Thyroid gland (tissue), 4 donors: ENCODE data around the gene JUNB.

Source experiments
- POLR2A ChIP-seq, 2 donors: fragments of 450-650 bp; IDR thresholded peaks; one replicate each; pipeline ENCODE4 v1.6.1; 2017; ENCODE audit warnings: antibody characterized with exemption in 2 of 2, mild to moderate bottlenecking in 2 of 2, moderate library complexity in 1 of 2
- TF ChIP-seq, protein P1 (sequence below), 6 experiments: fragments of 200-600 bp in 3 of 6; fragments of 450-650 bp in 3 of 6; sonication (generic) in 3 of 6; IDR thresholded peaks; one replicate each; pipeline ENCODE4 v1.5.1; 2016 to 2019; ENCODE audit warnings: antibody characterized with exemption in 6 of 6, mild to moderate bottlenecking in 2 of 6, inconsistent platforms in 1 of 6, moderate library complexity in 1 of 6

DNA sequence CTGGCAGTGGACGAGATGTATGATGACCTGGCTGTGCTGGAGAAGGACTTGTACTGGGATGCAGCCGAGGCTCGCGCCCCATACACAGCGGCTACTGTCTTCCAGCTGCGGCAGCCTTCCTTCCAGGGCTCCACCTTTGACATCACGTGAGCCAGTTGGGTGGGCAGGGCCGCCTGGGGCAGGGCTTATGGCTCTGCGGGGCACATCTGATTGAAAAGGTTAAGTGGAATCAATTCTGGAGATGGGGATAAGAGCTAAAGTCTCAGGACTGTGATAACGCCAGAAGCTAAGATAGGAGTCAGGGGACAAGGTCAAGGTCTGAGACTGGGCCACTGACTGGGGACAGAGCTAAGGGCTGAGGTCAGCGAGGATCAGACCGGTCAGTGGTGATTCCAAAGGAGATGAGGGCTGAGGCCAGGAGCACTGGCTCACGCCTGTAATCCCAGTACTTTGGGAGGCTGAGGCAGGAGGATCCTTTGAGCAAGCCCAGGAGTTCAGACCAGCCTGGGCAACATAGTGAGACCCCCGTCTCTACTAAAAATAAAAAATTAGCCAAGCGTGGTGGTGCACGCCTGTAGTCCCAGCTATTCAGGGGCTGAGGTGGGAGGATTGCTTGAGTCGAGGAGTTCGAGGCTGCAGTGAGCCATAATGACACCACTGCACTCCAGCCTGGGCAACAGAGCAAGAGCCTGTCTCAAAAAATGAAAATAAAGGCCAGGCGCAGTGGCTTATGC is 35.0 kb upstream of the JUNB start:
- no peak for TF ChIP-seq POLR2A (IDR thresholded peaks at IDR 0.05)
- TF ChIP-seq, protein P1, sequence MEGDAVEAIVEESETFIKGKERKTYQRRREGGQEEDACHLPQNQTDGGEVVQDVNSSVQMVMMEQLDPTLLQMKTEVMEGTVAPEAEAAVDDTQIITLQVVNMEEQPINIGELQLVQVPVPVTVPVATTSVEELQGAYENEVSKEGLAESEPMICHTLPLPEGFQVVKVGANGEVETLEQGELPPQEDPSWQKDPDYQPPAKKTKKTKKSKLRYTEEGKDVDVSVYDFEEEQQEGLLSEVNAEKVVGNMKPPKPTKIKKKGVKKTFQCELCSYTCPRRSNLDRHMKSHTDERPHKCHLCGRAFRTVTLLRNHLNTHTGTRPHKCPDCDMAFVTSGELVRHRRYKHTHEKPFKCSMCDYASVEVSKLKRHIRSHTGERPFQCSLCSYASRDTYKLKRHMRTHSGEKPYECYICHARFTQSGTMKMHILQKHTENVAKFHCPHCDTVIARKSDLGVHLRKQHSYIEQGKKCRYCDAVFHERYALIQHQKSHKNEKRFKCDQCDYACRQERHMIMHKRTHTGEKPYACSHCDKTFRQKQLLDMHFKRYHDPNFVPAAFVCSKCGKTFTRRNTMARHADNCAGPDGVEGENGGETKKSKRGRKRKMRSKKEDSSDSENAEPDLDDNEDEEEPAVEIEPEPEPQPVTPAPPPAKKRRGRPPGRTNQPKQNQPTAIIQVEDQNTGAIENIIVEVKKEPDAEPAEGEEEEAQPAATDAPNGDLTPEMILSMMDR (IDR thresholded peaks at IDR 0.05) = no peak
